HepG2 (cell line): Measurements from ENCODE around the gene IPP. TPM values are rescaled to one million over a fixed set of nuclear protein-coding genes. Genes with fewer than 3 reads are reported as not detected.

Source experiments
- ASH2L ChIP-seq: fragments of 300-600, 200-600 bp; sonication (generic); IDR thresholded peaks from 2 replicates; pipeline ENCODE4 v1.7.0; 2017; ENCODE audit warnings: low read depth, mild to moderate bottlenecking, moderate library complexity, mixed read lengths, low read length; ENCODE audit not compliant: insufficient read length
- ATRX ChIP-seq: sonication (generic); formaldehyde crosslinking; IDR thresholded peaks from 2 replicates; pipeline ENCODE4 v1.4.0; 2020; ENCODE audit warnings: missing genetic modification reagents, borderline replicate concordance
- BCL6 ChIP-seq: IDR thresholded peaks from 2 replicates; pipeline ENCODE4 v1.6.1; 2016; ENCODE audit warnings: missing genetic modification reagents, missing compliant biosample characterization
- DRAP1 ChIP-seq: IDR thresholded peaks from 2 replicates; pipeline ENCODE4 v1.6.1; 2016; ENCODE audit warnings: missing genetic modification reagents, missing compliant biosample characterization
- HMG20B ChIP-seq: conservative IDR thresholded peaks from 2 replicates; pipeline ENCODE4 v1.6.1; 2016; ENCODE audit warnings: missing genetic modification reagents, missing compliant biosample characterization
- HMGXB4 ChIP-seq, 2 experiments: sonication (generic) in 1 of 2; formaldehyde crosslinking in 1 of 2; IDR thresholded peaks; 2 replicates each; pipeline versions ENCODE4 v1.4.0 to v1.6.1; 2018 to 2020; ENCODE audit warnings: missing genetic modification reagents in 2 of 2, borderline replicate concordance in 1 of 2, low read depth in 1 of 2, mild to moderate bottlenecking in 1 of 2, missing biosample characterization in 1 of 2
- NR2F1 ChIP-seq, 2 experiments: fragments of 450-650 bp in 1 of 2; formaldehyde crosslinking in 1 of 2; IDR thresholded peaks; 2 replicates each; pipeline versions ENCODE4 v1.5.0 to v1.6.1; 2016 to 2020; ENCODE audit warnings: mild to moderate bottlenecking in 1 of 2, missing compliant biosample characterization in 1 of 2, missing genetic modification reagents in 1 of 2, moderate library complexity in 1 of 2
- PAXIP1 ChIP-seq: sonication (generic); formaldehyde crosslinking; conservative IDR thresholded peaks from 2 replicates; pipeline ENCODE4 v1.4.0; 2020; ENCODE audit warnings: mild to moderate bottlenecking, missing genetic modification reagents, moderate library complexity
- PHF21A ChIP-seq: sonication (generic); formaldehyde crosslinking; IDR thresholded peaks from 2 replicates; pipeline ENCODE4 v1.5.0; 2020; ENCODE audit warnings: mild to moderate bottlenecking, missing genetic modification reagents
- POGZ ChIP-seq: sonication (generic); formaldehyde crosslinking; IDR thresholded peaks from 2 replicates; pipeline ENCODE4 v1.4.0; 2020; ENCODE audit warnings: mild to moderate bottlenecking, missing genetic modification reagents
- SNRNP70 ChIP-seq: fragments of 200-400 bp; formaldehyde crosslinking; IDR thresholded peaks from 2 replicates; pipeline ENCODE4 v1.6.1; 2017; ENCODE audit warnings: mild to moderate bottlenecking, low read depth, low read length, moderate library complexity
- SOX6 ChIP-seq, 2 experiments: fragments of 450-650 bp in 1 of 2; sonication (generic) in 1 of 2; formaldehyde crosslinking in 1 of 2; IDR thresholded peaks; 2 replicates each; pipeline versions ENCODE4 v1.4.0 to v1.6.1; 2017 to 2020; ENCODE audit warnings: antibody characterized with exemption in 1 of 2, mild to moderate bottlenecking in 1 of 2, missing genetic modification reagents in 1 of 2
- TCF12 ChIP-seq, 2 experiments: fragments of 450-650 bp in 1 of 2; sonication (generic) in 1 of 2; formaldehyde crosslinking in 1 of 2; IDR thresholded peaks; 2 replicates each; pipeline versions ENCODE4 v1.6.1 to v1.8.0; 2017 to 2022; ENCODE audit warnings: antibody characterized with exemption in 1 of 2, mild to moderate bottlenecking in 1 of 2, missing genetic modification reagents in 1 of 2, moderate library complexity in 1 of 2
- ZBTB39 ChIP-seq: sonication (generic); formaldehyde crosslinking; IDR thresholded peaks from 2 replicates; pipeline ENCODE4 v1.5.0; 2020; ENCODE audit warnings: missing genetic modification reagents
- ZKSCAN5 ChIP-seq: sonication (generic); formaldehyde crosslinking; IDR thresholded peaks from 2 replicates; pipeline ENCODE4 v1.5.1; 2020; ENCODE audit warnings: mild to moderate bottlenecking, missing genetic modification reagents
- ZNF550 ChIP-seq: sonication (generic); formaldehyde crosslinking; IDR thresholded peaks from 2 replicates; pipeline ENCODE4 v1.4.0; 2020; ENCODE audit warnings: mild to moderate bottlenecking, missing genetic modification reagents, borderline replicate concordance
- ZNF775 ChIP-seq: sonication (generic); formaldehyde crosslinking; IDR thresholded peaks from 2 replicates; pipeline ENCODE4 v1.4.0; 2020; ENCODE audit warnings: missing genetic modification reagents, mild to moderate bottlenecking, moderate library complexity, borderline replicate concordance
- polyA plus RNA-seq, 8 experiments: library from polyadenylated mRNA; depleted of rRNA in 3 of 8; stranded (reverse) in 7 of 8; unstranded in 1 of 8; fragments of >200 nt; fragmentation: Illumina TruSeq in 4 of 8; extraction: Trizol in 4 of 8; gene quantifications; 2 replicates each; pipeline versions ENCODE4 v1.2.1 to v1.2.3, GENCODE V29; 2011 to 2016; ENCODE audit warnings: low read depth in 4 of 8, missing spikeins in 1 of 8, mixed read lengths in 1 of 8; ENCODE audit not compliant: insufficient read depth in 1 of 8
- total RNA-seq, 5 experiments: library from RNA; depleted of rRNA; stranded (reverse); fragments of >200 nt; fragmentation: Illumina TruSeq; extraction: Trizol; gene quantifications; 2 replicates each; pipeline ENCODE4 v1.2.3, GENCODE V29; 2016; ENCODE audit warnings: low read depth in 1 of 5
- TF ChIP-seq, protein P1 (sequence below): sonication (generic); formaldehyde crosslinking; IDR thresholded peaks from 2 replicates; pipeline ENCODE4 v1.8.0; 2022; ENCODE audit warnings: missing genetic modification reagents, mild to moderate bottlenecking, inconsistent platforms, borderline replicate concordance

IPP gene
- total and polyA plus RNA-seq, 2 of the 13 experiments (the other 11 are each of a cell fraction or from before 2014, with no cell fraction given): 3.0 to 9.7 TPM

DNA sequence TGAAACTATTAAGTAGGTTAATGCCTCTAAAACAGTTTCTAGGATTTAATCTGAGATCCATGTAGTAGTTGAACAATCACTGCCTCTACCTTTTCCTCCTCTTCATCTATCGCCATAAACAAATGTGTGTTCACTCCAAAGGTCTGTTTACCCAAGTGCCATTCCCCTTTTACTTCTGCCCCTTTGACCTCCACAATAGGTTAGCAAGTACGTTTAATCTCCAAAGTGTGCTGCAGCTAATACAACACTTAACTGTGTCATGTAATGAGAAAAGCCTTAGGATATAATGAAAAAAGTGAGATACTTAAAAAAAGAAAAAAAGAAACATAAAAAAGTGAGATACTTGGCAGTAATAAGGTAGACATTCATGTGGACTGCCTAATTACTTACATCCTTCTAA is 92.3 kb downstream of the IPP start (continued):
- TF ChIP-seq ZBTB39 (CRISPR knock-in tag) (no peak), DRAP1 (peak; percentile 43; the same call in 1 of the 2 replicates), SNRNP70 (no peak), SOX6 (IDR thresholded peaks at IDR 0.05) (no peak), SOX6 (CRISPR knock-in tag; IDR thresholded peaks at IDR 0.05) (peak; percentile 87), ATRX (CRISPR knock-in tag) (no peak), PAXIP1 (CRISPR knock-in tag) (peak; percentile 95), HMGXB4 (CRISPR knock-in tag; IDR thresholded peaks at IDR 0.05; ENCODE audit: borderline replicate concordance in 1 of 2, low read depth in 1 of 2) (no peak), PHF21A (CRISPR knock-in tag) (peak; percentile 47; the same call in 1 of the 2 replicates), BCL6 (CRISPR knock-in tag) (peak; percentile 76), ASH2L (peak; percentile 58), HMG20B (CRISPR knock-in tag) (peak; percentile 73), POGZ (CRISPR knock-in tag) (0 out of 2 replicates have a peak, but pooled peaks have one; percentile 39), NR2F1 (CRISPR knock-in tag; IDR thresholded peaks at IDR 0.05) (peak; percentile 93 to 96), ZKSCAN5 (CRISPR knock-in tag) (no peak), ZNF775 (CRISPR knock-in tag) (no peak), ZNF550 (CRISPR knock-in tag) (no peak), TCF12 (IDR thresholded peaks at IDR 0.05) (no peak), TCF12 (CRISPR knock-in tag; IDR thresholded peaks at IDR 0.05) (no peak)
- TF ChIP-seq, protein P1, sequence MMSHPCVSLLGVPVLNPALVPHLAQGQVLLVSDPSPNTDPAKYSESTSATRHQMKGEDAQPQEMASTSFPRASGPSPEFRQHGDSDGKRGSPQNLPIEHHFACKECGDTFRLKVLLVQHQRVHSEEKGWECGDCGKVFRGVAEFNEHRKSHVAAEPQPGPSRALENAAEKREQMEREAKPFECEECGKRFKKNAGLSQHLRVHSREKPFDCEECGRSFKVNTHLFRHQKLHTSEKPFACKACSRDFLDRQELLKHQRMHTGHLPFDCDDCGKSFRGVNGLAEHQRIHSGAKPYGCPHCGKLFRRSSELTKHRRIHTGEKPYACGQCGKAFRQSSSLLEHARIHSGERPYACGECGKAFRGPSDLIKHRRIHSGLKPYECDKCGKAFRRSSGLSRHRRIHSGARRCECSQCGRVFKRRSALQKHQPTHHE (CRISPR knock-in tag): no peak
